GM19467 (cell line): ENCODE results near the gene SLCO3A1.
"Not testable (repeated sequence)": the region's sequence is repeated elsewhere in the genome, so short reads cannot be mapped to it uniquely, and the experiment has no call there.

ENCODE experiments used
- ATAC-seq: cut with Tn5 transposase; IDR thresholded peaks from one replicate; pipeline ENCODE4 v1.9.1; 2021; ENCODE audit warnings: mild to moderate bottlenecking, moderate library complexity; ENCODE audit not compliant: unreplicated experiment

Gene SLCO3A1

DNA sequence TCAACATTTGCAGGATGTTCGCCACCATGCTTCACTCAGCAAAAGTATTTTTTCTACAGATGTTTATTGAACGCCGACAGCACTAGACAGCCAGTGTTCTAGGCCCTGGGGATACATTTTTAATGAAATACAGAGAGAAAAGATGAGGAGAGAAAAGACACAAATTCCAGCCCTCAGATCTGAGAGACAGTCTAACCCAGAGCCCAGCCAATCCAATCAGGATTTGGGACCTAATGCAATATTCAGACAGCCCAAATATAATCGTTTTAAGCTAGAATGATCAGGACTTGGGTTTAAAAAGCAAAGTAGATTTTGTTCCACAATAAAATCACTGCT is 174.8 kb downstream of the SLCO3A1 start:
- no peak for ATAC-seq

DNA sequence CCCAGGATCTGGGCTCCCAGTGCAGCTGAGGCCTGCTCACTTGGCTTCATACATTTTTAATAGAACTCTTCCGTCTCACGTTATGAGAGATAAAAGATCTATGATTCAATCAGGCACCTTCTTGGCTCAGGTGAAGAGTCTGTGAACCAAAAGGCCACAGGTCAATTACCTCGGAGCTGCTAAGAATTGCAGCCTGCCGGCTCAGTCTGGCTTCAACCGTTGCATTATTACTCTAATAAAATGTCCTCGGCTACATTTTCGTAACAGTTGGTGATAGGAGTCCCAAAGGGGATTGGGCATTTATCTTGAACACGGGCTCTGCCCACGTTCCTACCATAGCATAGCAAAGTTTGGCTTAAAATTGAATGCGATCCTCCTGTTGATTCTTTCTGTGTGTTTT is 176.3 kb downstream of the SLCO3A1 start:
- ATAC-seq, result no peak

DNA sequence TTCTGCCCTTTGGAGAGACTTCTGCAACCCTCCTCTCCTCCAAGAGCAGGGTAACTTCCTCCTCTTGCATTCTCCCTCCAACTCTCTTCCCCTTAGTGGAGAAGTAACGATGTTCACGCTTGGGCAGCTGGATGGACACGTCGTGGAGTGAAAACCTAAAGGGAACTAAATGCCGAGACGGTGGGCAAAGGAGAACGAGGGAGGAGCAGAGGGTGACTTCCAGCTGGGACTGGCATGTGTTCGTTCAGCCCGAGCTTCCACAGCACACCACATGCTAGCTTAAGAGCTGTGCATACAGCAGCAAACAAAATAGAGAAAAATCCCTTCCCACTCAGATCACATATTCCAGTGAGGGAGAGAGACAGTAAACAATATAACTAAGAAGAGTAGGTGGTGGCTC is 179.8 kb downstream of the SLCO3A1 start:
- no peak for ATAC-seq

DNA sequence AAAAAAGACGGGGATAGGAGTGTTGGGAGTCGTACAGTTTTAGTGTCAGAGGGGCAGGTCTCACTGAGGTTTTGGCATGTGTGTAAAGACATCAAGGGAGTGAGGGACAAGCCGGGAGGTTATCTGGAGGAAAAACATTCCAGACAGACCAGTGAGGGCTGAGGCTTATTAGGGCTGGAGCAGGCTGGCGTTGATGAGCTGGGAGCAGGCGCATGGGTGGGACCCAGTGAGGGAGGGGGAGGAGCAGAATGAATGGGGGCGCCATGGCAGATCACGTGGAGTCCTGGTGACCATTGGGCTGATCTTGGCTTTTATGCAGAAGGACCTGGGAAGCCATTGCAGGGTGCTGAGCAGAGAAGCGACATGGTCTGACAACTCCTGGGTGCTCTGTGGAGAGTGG is 180.2 kb downstream of the SLCO3A1 start:
- ATAC-seq, result no peak

DNA sequence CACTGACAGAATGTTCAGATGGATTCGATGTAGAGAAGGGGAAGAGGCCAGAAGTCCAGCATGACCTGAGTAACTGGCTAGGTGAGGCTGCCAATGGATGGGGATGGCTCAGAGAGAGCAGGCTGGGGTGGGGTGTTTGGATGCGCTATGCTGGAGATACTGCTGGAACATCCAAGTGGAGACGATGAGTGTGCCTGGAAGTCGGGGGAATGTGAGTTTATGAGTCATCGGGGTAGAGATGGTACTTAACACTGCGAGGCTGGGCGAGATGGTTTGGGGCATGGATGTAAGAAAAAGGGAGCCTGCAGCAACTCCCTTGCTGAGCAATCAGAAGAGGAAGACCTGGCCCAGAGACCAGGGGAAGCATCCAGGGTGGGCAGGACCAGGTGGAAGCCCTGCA is 180.7 kb downstream of the SLCO3A1 start:
- no peak for ATAC-seq

DNA sequence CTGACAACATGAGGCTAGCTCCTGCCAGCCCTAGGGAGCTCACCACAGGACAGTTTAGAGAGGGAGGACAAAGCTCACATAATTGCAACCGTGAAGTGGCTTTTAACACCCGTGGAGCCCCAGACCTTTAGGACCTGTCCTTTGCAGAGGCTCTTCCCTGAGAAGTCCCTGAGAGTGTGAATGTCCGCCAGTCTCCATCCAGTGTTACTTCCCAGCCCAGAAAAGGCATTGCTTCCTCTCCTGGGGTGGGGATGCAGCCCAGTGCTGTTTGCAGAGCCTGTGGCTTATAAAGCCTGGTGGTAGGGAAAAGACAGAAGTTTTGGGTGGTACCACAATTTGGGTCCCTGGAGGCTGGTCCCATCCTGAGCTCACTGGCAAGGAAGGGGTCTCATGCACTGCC is 182.0 kb downstream of the SLCO3A1 start:
- no peak for ATAC-seq

DNA sequence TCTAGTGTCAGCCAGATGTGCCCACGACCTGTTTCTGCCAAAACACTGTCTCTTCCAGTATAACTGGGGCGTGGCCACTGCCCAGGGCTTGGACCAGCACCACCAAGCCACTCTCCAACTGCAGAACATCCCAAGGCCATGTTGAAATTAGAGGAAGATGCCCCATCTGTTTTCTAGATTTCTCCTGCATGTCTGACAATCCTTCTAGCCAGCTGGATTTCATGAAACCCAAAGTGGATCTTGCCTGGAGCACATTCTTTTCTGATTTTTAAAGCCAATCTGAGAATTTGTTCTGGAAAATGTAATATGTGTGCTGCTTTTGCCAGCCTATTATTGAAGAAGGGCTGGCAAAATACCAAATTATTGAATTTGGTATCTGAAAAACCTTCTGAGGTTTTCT is 182.5 kb downstream of the SLCO3A1 start:
- no peak for ATAC-seq

DNA sequence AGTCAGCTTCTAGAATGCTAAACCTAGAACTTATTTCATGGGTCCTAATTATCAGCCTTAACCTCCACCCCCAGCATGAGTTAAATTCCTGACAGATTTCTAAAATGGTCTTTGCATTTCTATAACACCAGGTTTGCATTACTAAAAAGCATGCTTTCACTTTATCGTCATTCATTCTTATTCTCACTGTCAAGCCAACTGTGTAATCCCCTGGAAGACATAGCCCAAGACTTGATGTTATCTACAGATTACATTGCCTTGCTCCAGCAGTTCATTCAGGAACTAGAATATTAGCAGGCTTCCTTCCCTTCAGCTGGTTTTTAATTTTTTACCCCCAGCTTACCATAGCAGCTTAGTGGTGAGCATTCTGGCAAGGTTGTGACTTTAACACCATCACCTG is 184.0 kb downstream of the SLCO3A1 start:
- ATAC-seq, result no peak

DNA sequence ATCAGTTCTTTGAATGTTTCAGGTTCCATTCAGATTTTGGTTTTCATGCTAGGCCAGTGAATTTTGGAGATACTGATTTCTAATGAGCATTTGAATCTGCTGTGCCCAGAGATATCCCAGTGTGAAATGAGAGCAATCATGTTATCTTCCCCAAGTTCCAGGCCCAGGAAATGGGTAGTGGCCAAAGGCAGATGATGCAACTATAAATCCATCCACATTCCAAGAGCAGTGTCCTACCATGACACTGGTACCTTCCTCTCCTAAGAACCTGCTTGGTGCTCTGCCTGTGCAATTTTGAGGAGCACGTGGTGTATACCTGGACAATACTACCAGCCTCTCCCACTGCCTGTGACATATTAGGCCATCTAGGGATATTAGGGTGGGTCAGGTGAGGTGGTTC is 186.8 kb downstream of the SLCO3A1 start:
- no peak for ATAC-seq

DNA sequence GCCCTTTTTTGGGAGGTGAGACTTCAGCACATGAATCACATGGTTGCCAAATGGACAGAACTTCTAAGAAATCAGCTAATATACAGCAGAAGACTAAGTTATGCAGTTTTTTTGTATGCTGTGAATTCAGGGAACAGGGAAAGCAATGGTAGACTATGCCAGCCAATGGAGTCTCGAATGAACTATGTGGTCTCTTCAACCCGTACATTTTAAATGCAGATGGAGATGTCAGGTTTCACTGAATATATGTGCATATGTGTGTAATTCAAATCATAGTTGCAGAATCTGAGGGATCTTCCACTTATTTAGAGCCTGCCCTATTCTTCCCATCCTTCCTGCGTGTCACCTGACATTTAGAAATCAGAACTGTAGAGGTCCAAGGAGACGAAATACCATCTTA is 187.9 kb downstream of the SLCO3A1 start:
- no peak for ATAC-seq

DNA sequence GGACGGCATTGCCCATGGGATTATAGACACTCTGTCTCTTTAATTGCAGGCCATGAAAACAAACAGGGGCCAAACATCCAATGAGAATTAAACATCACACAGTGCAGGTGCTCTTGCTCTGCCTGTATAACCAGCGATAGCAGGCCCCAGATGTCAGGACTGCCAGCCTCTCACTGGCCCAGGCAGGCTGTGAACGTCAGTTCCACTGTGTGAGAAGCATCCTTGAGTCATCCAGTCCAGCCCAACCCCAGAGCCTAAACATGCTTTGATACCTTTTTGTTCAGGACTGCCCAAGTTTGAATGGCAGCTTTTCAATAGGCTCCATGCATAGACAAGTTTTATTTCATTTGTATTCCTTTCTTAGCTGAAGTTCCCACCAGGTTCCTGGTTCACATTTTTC is 189.8 kb downstream of the SLCO3A1 start:
- ATAC-seq, result no peak

DNA sequence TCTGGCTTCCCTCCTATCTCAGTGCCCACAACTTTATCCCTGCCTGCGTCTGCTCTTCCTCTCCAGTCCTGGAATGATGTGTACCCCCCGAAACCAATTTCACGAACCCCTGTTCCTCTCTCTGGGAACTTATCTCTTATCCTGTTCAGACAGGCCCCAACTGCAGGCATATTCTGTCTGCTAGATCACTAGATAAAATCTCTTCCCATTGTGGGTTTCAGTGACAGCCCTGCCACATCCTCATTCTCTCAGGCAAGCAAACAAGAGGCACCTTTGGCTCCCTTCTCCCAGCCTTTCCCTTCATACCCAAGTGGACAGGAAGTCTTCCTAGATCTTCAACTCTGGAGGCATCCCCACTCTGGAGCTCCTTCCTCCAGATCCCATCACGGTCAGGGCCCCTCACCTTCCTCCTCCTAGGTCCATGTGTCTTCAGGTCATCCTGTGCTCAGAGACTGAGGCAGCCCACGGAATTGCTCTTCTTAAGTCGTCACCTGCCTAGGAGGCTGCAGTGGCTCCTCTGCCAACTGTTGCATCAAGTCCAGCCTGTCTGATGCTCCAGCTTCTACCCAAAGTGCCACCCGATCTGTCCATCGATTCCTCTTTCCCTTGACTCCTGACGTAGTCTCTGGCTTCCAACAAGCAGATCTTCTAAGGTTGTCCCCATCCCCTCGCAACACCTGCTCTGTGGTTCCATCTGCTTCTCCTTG is 190.8 kb downstream of the SLCO3A1 start:
- no peak for ATAC-seq

DNA sequence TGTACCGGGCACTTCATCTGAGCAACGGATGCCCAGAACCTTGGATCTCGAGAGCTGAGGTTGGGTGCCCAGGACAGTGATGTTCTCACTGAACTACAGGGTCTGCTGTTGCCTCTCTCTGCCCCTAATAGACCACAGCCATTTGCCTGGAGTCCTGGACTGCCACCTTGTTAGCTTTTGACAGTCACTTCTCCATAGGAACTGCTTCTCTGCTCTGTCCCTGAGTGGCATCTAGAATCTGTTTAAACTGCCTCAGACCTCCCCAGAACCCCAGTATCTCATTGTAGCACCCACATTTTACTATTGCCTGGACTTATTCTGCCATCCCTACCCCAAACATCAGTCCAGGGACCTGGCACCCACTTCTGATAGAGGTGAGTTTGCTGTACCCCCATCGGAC is 194.4 kb downstream of the SLCO3A1 start:
- no peak for ATAC-seq

DNA sequence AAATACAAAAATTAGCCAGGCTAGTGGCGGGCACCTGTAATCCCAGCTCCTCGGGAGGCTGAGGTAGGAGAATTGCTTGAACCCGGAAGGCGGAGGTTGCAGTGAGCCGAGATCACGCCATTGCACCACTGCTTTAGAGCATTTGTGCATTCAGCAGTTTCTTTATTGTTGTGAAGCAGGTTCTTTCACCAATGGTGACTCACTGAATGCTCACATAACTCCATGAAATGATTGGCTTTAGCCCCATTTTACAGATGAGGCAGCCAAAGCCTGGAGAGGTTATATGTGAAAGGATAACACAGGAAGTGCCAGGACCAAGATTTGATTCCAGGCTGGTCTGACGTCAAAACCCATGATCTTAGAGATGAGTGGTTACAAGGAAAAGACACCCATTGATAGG is 195.2 kb downstream of the SLCO3A1 start:
- no peak for ATAC-seq

DNA sequence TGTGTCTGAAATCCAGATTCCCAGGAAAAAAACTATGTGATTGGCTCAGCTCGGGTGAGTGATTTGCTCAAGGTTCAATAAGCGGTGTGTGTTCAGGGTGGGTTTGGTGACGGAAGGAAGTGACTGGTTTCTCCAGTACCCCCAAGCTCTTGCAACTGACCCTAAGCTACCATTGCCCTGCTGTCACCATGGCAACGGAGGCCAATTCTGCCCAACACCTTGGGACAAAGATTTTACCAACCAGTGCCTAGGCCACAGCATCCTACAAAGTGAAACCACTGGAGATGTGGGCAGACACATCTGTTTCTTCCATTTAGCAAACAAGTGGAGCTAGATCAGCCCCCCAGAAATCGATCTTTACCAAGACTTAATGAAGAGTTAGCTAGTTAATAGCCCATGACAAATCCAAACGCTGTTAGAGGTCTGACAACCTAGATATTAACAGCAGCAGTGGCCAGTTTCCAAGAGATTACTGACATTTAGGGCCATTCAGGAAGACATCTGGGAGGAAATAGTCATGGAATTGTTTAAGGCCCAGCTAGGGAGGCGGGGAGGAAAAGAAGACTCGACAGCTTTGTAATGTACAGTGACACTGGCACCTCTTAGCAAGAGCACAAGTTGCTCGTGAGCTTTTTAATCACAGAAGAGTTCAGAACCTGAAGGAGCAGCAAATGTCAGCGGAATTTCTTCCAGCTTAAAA is 195.9 kb downstream of the SLCO3A1 start:
- ATAC-seq, result no peak

DNA sequence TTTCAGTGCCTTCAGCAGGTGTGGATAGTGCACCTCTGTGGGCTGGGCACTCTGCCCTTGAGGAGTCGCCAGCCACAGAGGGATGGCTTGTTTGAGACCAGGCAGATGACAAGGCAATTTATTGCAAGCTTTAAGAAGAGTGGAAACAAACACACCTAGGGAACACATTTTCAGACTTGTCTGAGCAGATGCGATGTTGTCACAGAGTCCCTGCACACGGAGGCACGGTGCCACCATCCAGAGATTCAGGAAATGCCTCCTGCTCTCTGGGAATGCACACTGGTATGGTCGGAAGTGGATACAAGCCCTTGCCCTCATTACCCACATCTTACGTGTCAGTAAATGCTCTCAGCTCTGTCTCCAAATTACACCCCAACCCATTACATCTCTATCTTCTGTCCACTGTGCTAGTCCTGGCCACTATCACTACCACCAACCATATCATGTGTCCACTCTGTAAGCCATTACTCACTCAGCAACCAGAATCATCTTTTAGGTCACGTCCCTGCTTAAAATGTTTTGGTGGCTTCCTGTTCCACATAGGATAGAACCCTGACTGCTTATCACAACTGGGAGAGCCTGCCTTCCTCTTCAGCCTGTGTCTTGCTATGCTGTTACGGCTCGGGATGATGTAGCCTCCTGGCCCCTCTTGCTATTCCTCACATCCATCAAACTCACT is 196.9 kb downstream of the SLCO3A1 start:
- ATAC-seq, result no peak

DNA sequence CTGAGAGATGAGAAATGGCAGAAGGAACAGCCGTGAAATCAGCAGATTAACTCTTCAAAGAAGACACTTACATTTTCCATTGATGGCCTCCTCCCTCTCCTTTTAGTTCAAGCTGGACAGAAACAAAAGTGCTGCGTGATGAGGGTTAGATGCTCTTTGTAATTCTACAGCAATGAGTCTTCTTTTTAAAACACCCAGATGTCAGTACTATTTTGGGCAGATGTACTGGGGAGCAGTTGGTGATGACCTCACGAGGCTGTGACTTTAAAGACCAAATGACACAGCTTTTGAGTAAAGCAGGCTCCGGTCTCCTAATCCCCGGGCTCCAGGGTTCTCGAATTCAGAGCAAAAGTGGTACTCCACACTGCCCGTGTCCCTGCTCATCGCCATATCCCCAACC is 198.2 kb downstream of the SLCO3A1 start:
- ATAC-seq, result no peak

DNA sequence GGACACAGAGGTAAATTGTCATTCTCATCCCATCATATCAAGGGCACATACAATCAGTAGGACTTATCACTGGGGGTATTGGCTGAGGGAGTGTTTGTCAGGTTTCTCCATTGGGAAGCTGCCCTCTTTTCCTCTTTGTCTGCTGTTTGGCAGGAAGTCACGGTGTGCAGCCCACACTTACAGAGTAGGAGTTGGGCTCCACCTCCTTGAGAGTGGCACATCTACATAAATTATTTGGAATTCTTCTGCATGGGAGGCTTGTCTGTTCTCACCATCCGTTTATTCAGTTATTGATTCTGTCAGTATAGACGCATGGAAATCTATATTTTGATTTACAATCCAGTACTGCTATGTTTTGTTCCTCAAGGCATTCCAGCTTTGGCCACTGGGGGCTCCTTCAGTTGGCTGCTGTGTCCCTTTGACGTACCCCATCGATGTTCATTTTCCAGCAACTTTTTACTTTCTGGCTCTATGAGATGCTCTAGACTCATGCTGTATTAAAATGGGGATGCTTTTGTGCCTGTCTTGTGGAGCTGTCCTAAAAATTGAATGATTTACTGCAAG is 200.3 kb downstream of the SLCO3A1 start:
- no peak for ATAC-seq

DNA sequence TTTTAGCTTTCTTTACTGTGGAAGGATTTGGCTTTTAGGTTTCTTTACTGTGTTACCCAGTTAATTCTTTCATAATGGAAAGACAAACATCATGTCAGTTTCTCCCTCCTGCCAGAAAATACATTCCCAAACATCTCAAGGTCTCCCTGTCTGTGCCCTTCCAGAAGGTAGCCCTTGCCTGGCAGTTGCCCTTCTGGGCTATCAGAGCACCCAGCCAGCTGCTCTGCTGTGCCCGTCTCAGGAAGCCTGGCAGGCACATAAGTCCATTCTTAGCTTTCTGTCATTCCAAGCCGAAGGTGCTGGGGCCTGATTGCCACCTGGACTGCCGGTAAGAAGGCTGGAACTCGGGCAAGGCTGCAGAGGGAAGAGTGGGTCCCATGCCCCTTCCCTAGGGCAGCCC is 203.4 kb downstream of the SLCO3A1 start:
- no peak for ATAC-seq

DNA sequence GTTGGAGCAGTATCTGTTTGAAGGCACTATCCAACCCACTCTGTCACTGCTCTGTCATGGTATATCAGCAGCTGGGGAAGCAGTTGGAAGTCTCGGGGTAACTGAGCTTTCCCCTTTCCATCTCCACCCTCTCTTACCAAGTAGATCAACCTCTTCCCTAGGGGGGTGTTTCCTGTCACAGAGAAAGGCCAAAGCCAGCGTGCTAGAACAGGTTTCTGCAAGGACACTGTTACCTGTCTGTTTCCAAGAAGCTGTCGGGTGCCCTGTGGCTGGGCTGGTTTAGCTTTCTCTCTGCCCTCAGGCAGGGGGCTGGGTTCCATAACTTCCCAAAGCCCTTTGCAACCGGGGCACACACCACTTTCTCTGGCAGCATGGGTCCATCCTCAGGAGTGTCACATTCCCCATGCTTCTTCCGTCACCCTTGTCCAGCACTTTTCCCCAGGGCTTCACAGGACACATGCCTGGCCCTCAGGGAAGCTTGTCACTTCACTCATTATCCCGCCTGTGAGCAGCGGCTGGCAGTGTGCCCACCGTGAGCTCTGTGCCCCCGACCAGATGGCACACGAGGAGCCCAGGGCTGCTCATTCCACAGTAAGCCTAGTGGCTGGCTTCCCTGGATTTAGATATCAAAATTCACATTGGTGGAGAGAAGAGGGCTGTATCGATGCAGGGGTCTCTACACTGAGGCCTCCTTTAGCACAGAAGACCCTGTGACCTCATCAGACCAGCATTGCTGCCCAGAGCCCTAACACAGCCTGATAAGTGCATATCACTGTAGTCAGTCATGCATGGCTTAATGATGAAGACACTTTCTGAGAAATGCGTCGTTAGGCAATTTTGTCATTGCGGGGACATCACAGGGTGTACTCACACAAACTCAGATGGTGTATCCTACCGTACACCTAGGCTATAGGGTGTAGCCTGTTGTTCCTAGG is 205.8 kb downstream of the SLCO3A1 start:
- no peak for ATAC-seq

DNA sequence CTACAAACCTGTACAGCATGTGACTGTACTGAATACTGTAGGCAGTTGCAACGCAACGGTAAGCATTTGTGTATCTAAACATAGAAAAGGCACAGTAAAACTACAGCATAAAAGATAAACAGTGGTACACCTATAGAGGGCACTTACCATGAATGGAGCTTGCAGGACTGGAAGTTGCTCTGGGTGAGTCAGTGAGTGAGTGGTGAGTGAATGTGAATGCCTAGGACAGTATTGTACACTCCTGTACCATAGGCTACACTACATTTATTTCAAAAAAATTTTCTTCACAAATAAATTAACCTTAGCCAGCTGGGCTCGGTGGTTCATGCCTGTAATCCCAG is 206.4 kb downstream of the SLCO3A1 start:
- ATAC-seq, result not testable (repeated sequence)
